Measurements from ENCODE around the gene PTBP3. TPM values are rescaled to one million over a fixed set of nuclear protein-coding genes. Genes with fewer than 3 reads are reported as not detected.
A peak's percentile ranks its signal among the peaks of the same experiment; 100 is the strongest.

Gene PTBP3
- total and polyA plus RNA-seq, 2 of the 13 experiments (the other 11 are each of a cell fraction or from before 2014, with no cell fraction given) = 52.8 to 61.1 TPM

DNA sequence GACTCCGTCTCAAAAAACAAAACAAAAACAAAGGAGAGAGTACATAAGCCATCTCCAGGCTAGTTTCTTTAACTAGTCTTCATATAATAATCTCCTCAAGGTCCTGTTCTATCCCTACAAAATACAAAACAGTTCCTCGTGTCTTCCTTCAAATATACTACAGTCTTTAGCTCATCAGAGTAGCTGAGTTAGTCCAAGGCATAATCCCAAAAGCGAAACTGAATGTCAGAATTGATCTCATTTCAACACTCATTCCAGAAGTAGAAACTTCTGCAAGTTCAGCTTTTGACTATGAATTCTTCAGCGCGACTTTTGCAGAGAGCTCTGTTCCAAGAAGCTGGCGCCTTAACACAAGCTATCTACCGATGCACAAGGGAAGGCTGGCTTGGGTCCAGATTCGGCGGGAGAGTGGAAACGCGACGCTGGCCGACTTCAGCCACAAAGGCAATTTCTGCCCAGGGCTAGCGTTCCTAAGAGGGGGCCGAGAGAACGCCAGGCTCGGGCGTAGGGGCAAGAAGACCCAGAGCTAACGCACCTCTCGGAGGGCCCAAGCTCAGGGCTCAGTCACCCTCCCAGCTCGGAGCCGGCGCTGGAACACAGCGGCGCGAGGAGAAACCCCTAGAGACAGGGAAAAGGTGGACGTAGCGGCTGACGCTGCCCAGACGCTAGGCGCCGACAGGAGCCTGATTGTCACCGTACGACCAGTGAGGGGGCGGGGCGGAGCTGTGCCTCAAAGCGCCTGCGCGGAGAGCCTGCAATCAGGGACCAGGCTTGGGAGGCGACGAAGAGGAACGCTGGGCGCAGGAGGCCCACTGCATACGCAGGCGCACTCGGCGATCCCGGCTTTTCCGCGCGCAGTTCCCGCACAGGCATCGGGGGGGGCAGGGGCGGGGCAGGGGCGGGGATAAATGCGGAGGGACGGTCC lies 46.0 kb upstream of the PTBP3 start (continued):
- no peak for TF ChIP-seq RXRB (CRISPR knock-in tag; IDR thresholded peaks at IDR 0.05; ENCODE audit: borderline replicate concordance)
- TF ChIP-seq PHF21A (CRISPR knock-in tag; IDR thresholded peaks at IDR 0.05) = no peak
- no peak for TF ChIP-seq AKAP8 (CRISPR knock-in tag; IDR thresholded peaks at IDR 0.05)
- TF ChIP-seq, protein P1, sequence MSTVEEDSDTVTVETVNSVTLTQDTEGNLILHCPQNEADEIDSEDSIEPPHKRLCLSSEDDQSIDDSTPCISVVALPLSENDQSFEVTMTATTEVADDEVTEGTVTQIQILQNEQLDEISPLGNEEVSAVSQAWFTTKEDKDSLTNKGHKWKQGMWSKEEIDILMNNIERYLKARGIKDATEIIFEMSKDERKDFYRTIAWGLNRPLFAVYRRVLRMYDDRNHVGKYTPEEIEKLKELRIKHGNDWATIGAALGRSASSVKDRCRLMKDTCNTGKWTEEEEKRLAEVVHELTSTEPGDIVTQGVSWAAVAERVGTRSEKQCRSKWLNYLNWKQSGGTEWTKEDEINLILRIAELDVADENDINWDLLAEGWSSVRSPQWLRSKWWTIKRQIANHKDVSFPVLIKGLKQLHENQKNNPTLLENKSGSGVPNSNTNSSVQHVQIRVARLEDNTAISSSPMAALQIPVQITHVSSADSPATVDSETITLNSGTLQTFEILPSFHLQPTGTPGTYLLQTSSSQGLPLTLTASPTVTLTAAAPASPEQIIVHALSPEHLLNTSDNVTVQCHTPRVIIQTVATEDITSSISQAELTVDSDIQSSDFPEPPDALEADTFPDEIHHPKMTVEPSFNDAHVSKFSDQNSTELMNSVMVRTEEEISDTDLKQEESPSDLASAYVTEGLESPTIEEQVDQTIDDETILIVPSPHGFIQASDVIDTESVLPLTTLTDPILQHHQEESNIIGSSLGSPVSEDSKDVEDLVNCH (CRISPR knock-in tag; IDR thresholded peaks at IDR 0.05) = 0 out of 2 replicates have a peak, but pooled peaks have one; percentile 35
- TF ChIP-seq SNAI1 (CRISPR knock-in tag; IDR thresholded peaks at IDR 0.05; ENCODE audit: borderline replicate concordance) = no peak
- no peak for TF ChIP-seq ZNF317 (CRISPR knock-in tag; IDR thresholded peaks at IDR 0.05)
- TF ChIP-seq TEAD2 (CRISPR knock-in tag; IDR thresholded peaks at IDR 0.05) = no peak
- TF ChIP-seq, protein P2, sequence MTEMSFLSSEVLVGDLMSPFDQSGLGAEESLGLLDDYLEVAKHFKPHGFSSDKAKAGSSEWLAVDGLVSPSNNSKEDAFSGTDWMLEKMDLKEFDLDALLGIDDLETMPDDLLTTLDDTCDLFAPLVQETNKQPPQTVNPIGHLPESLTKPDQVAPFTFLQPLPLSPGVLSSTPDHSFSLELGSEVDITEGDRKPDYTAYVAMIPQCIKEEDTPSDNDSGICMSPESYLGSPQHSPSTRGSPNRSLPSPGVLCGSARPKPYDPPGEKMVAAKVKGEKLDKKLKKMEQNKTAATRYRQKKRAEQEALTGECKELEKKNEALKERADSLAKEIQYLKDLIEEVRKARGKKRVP (CRISPR knock-in tag; IDR thresholded peaks at IDR 0.05) = no peak; a peak in 1 of 4 replicates
- TF ChIP-seq, protein P3, sequence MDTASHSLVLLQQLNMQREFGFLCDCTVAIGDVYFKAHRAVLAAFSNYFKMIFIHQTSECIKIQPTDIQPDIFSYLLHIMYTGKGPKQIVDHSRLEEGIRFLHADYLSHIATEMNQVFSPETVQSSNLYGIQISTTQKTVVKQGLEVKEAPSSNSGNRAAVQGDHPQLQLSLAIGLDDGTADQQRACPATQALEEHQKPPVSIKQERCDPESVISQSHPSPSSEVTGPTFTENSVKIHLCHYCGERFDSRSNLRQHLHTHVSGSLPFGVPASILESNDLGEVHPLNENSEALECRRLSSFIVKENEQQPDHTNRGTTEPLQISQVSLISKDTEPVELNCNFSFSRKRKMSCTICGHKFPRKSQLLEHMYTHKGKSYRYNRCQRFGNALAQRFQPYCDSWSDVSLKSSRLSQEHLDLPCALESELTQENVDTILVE (CRISPR knock-in tag; IDR thresholded peaks at IDR 0.05) = no peak
- no peak for TF ChIP-seq ZNF530 (CRISPR knock-in tag; IDR thresholded peaks at IDR 0.05; ENCODE audit: low read depth)
- no peak for TF ChIP-seq SP1 (IDR thresholded peaks at IDR 0.05)
- TF ChIP-seq SP1 (CRISPR knock-in tag; IDR thresholded peaks at IDR 0.05) = peak; percentile 55; the same call in 1 of the 2 replicates
- TF ChIP-seq ELF4 (CRISPR knock-in tag; IDR thresholded peaks at IDR 0.05; ENCODE audit: borderline replicate concordance) = no peak
- TF ChIP-seq, protein P4, sequence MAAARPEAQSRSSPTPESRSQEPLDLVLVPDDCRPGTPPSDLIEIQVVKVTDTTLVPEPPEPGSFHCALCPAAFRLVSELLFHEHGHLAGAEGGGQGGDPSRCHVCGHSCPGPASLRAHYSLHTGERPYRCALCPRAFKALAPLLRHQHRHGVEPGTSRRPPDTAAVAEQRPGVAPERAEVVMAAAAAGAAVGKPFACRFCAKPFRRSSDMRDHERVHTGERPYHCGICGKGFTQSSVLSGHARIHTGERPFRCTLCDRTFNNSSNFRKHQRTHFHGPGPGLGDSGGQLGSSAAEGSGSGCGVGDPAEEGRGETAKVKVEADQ (CRISPR knock-in tag; IDR thresholded peaks at IDR 0.05; ENCODE audit: borderline replicate concordance) = no peak
- TF ChIP-seq FOXA3 (CRISPR knock-in tag; IDR thresholded peaks at IDR 0.05) = no peak; the same call in 1 of the 2 replicates
- no peak for TF ChIP-seq CEBPG (CRISPR knock-in tag; IDR thresholded peaks at IDR 0.05)
- no peak for TF ChIP-seq ZBTB37 (CRISPR knock-in tag; IDR thresholded peaks at IDR 0.05)
- TF ChIP-seq ZNF331 (CRISPR knock-in tag; IDR thresholded peaks at IDR 0.05) = no peak
- TF ChIP-seq ZNF724P (CRISPR knock-in tag; IDR thresholded peaks at IDR 0.05; ENCODE audit: borderline replicate concordance) = peak; percentile 68; the same call in 1 of the 2 replicates
- peak; percentile 12 for TF ChIP-seq YY1 (IDR thresholded peaks at IDR 0.05; ENCODE audit: insufficient read depth, insufficient replicate concordance, low read depth, low read length)
